IMR-90 (cell line): ENCODE measurements around the gene RNPEPL1. TPM values are rescaled to one million over a fixed set of nuclear protein-coding genes. Genes with fewer than 3 reads are reported as not detected.

ENCODE experiments used
- ATAC-seq: fragments of 200-7000 bp; cut with Tn5 transposase; 2 replicates; pipeline ENCODE4 v1.9.1; 2020; ENCODE audit warnings: low read depth, mild to moderate bottlenecking, moderate library complexity
- BruUV-seq: library from RNA; stranded (reverse); fragments of 400-500 nt; replicated peaks from 2 replicates; lab custom pipeline; 2021; lab: Mats Ljungman, UMichigan
- CTCF ChIA-PET: fragments of 300-600 bp; formaldehyde crosslinking; extraction: SDS; loops from one replicate; lab custom pipeline; 2021; ENCODE audit warnings: antibody characterized with exemption; lab: Yijun Ruan, JAX
- POLR2A ChIA-PET: fragments of 300-600 bp; sonication (Branson Sonifier 250); formaldehyde crosslinking; loops from one replicate; lab custom pipeline; 2022; ENCODE audit warnings: antibody characterized with exemption; ENCODE audit not compliant: unreplicated experiment; lab: Charles Lee
- DNase-seq: peaks from one replicate; pipeline ENCODE4 v3.0.0; 2013
- H2AFZ ChIP-seq: replicated peaks from 2 replicates; pipeline ENCODE3; 2013; ENCODE audit warnings: low read length, mild to moderate bottlenecking; ENCODE audit not compliant: poor library complexity
- H2AK5ac ChIP-seq: 2 replicates; pipeline ENCODE4 v1.6.1; 2013; ENCODE audit warnings: low read depth, low read length, inconsistent platforms
- H2AK9ac ChIP-seq: replicated peaks from 2 replicates; pipeline ENCODE3; 2013; ENCODE audit warnings: mild to moderate bottlenecking, low read depth, low read length, moderate library complexity; ENCODE audit not compliant: poor library complexity
- H2BK120ac ChIP-seq: 2 replicates; pipeline ENCODE4 v1.6.1; 2013; ENCODE audit warnings: low read depth, low read length, inconsistent platforms
- H2BK15ac ChIP-seq: 3 replicates; pipeline ENCODE4 v1.6.1; 2013; ENCODE audit warnings: low read depth, low read length, inconsistent platforms
- H2BK20ac ChIP-seq: 2 replicates; pipeline ENCODE4 v1.6.1; 2013; ENCODE audit warnings: low read depth, mild to moderate bottlenecking, inconsistent platforms, low read length, moderate library complexity
- H2BK5ac ChIP-seq: 2 replicates; pipeline ENCODE4 v1.6.1; 2013; ENCODE audit warnings: mild to moderate bottlenecking, low read depth, low read length, inconsistent platforms; ENCODE audit not compliant: poor library complexity, severe bottlenecking
- H3K14ac ChIP-seq: replicated peaks from 2 replicates; pipeline ENCODE4 v1.6.1; 2013; ENCODE audit warnings: low read depth, low read length, inconsistent platforms
- H3K18ac ChIP-seq: 2 replicates; pipeline ENCODE4 v1.6.1; 2013; ENCODE audit warnings: low read depth, low read length, control low read depth
- H3K23ac ChIP-seq: 2 replicates; pipeline ENCODE4 v1.6.1; 2013; ENCODE audit warnings: low read depth, low read length, inconsistent platforms
- H3K27ac ChIP-seq: 2 replicates; pipeline ENCODE4 v1.5.1; 2013; ENCODE audit warnings: mild to moderate bottlenecking, control low read depth, low read length; ENCODE audit not compliant: insufficient read depth
- H3K27me3 ChIP-seq: 2 replicates; pipeline ENCODE4 v1.6.1; 2013; ENCODE audit warnings: low read length; ENCODE audit not compliant: control insufficient read depth, insufficient read depth
- H3K36me3 ChIP-seq: 2 replicates; pipeline ENCODE4 v1.6.1; 2013; ENCODE audit warnings: low read length, mixed read lengths; ENCODE audit not compliant: control insufficient read depth, insufficient read depth
- H3K4ac ChIP-seq: 2 replicates; pipeline ENCODE4 v1.6.1; 2013; ENCODE audit warnings: low read depth, low read length, inconsistent platforms
- H3K4me1 ChIP-seq: 2 replicates; pipeline ENCODE4 v1.6.1; 2013; ENCODE audit warnings: low read length, mixed read lengths; ENCODE audit not compliant: control insufficient read depth, insufficient read depth
- H3K4me2 ChIP-seq: 2 replicates; pipeline ENCODE4 v1.6.1; 2013; ENCODE audit warnings: low read depth, mild to moderate bottlenecking, control low read depth, low read length, moderate library complexity
- H3K4me3 ChIP-seq: 2 replicates; pipeline ENCODE4 v1.5.1; 2013; ENCODE audit warnings: low read depth, mild to moderate bottlenecking, control low read depth, low read length, moderate library complexity; ENCODE audit not compliant: insufficient read depth
- H3K56ac ChIP-seq: 2 replicates; pipeline ENCODE4 v1.6.1; 2013; ENCODE audit warnings: low read length, inconsistent platforms; ENCODE audit not compliant: insufficient read depth; ENCODE audit errors: extremely low read depth
- H3K79me1 ChIP-seq, 2 experiments: 2 replicates each; pipeline ENCODE4 v1.6.1; 2013; ENCODE audit warnings: low read length in 2 of 2, inconsistent platforms in 1 of 2, low read depth in 1 of 2
- H3K9ac ChIP-seq: 2 replicates; pipeline ENCODE4 v1.6.1; 2013; ENCODE audit warnings: low read depth, low read length, control low read depth
- H3K9me1 ChIP-seq: 2 replicates; pipeline ENCODE4 v1.6.1; 2013; ENCODE audit warnings: low read length, inconsistent platforms; ENCODE audit not compliant: insufficient read depth
- H3K9me3 ChIP-seq: 2 replicates; pipeline ENCODE4 v1.6.1; 2013; ENCODE audit warnings: low read length; ENCODE audit not compliant: control insufficient read depth, insufficient read depth
- H4K20me1 ChIP-seq: 2 replicates; pipeline ENCODE4 v1.6.1; 2013; ENCODE audit warnings: low read length, inconsistent platforms; ENCODE audit not compliant: insufficient read depth
- H4K5ac ChIP-seq: 2 replicates; pipeline ENCODE4 v1.6.1; 2013; ENCODE audit warnings: mild to moderate bottlenecking, low read depth, low read length, control low read depth
- H4K8ac ChIP-seq, 2 experiments: 2 replicates each; pipeline ENCODE4 v1.6.1; 2013; ENCODE audit warnings: low read depth in 2 of 2, low read length in 2 of 2, control low read depth in 1 of 2, inconsistent platforms in 1 of 2
- H4K91ac ChIP-seq: 2 replicates; pipeline ENCODE4 v1.6.1; 2013; ENCODE audit warnings: low read depth, low read length, inconsistent platforms; ENCODE audit not compliant: insufficient read depth
- BHLHE40 ChIP-seq: fragments of 150-350 bp; IDR thresholded peaks from 2 replicates; pipeline ENCODE4 v1.6.1; 2016; ENCODE audit warnings: mild to moderate bottlenecking, low read depth, low read length
- CEBPB ChIP-seq: IDR thresholded peaks from 2 replicates; pipeline ENCODE4 v1.6.1; 2012; ENCODE audit warnings: low read depth, low read length, improper control_type of control experiment
- CHD1 ChIP-seq: IDR thresholded peaks from 2 replicates; pipeline ENCODE4 v1.6.1; 2012; ENCODE audit warnings: low read depth, low read length, improper control_type of control experiment
- FOS ChIP-seq: fragments of 150-350 bp; IDR thresholded peaks from 2 replicates; pipeline ENCODE4 v1.6.1; 2016; ENCODE audit warnings: low read depth, low read length
- MAFK ChIP-seq: IDR thresholded peaks from 2 replicates; pipeline ENCODE4 v1.6.1; 2012; ENCODE audit warnings: low read depth, low read length, improper control_type of control experiment
- MXI1 ChIP-seq: IDR thresholded peaks from 2 replicates; pipeline ENCODE4 v1.6.1; 2012; ENCODE audit warnings: low read depth, mild to moderate bottlenecking, low read length, moderate library complexity, borderline replicate concordance
- NFE2L2 ChIP-seq: fragments of 150-350 bp; IDR thresholded peaks from 2 replicates; pipeline ENCODE4 v1.6.1; 2016; ENCODE audit warnings: low read depth, mild to moderate bottlenecking, low read length
- POLR2A ChIP-seq: IDR thresholded peaks from 2 replicates; pipeline ENCODE4 v1.6.1; 2012; ENCODE audit warnings: mild to moderate bottlenecking, low read depth, low read length
- RAD21 ChIP-seq: IDR thresholded peaks from 2 replicates; pipeline ENCODE4 v1.6.1; 2012; ENCODE audit warnings: low read length, improper control_type of control experiment
- RCOR1 ChIP-seq: IDR thresholded peaks from 2 replicates; pipeline ENCODE4 v1.6.1; 2012; ENCODE audit warnings: mild to moderate bottlenecking, low read length, improper control_type of control experiment; ENCODE audit not compliant: insufficient replicate concordance
- RFX5 ChIP-seq: IDR thresholded peaks from 2 replicates; pipeline ENCODE4 v1.8.0; 2012; ENCODE audit warnings: low read depth, mild to moderate bottlenecking, low read length, moderate library complexity
- SMC3 ChIP-seq: fragments of 150-350 bp; IDR thresholded peaks from 2 replicates; pipeline ENCODE4 v1.6.1; 2016; ENCODE audit warnings: low read depth, mild to moderate bottlenecking, antibody characterized with exemption, low read length, moderate library complexity
- WGBS, 2 experiments: methylation state at CpG; one replicate each; pipeline versions ENCODE4 v1.1.5 to v1.1.7; 2013; ENCODE audit warnings: missing lambda C conversion rate in 2 of 2; ENCODE audit not compliant: insufficient read length in 1 of 2; ENCODE audit errors: extremely low coverage in 2 of 2; 5-methylcytosine and 5-hydroxymethylcytosine counted together
- dilution Hi-C: fragments of 300-500 bp; cut with HindIII; formaldehyde crosslinking; loops from one replicate; pipeline ENCODE4 v1.14.3; 2018; ENCODE audit warnings: low sequenced_read_pairs; ENCODE audit not compliant: unreplicated experiment
- in situ Hi-C: fragments of 300-500 bp; cut with MboI; formaldehyde crosslinking; loops from 3 replicates; pipeline ENCODE4 v1.14.3; 2019; ENCODE audit warnings: low sequenced_read_pairs, inconsistent platforms, mixed read lengths
- intact Hi-C: fragments of 100-400 bp; cut with micrococcal nuclease; formaldehyde crosslinking; loops from 2 replicates; pipeline ENCODE4 v1.10.0; 2022
- polyA plus RNA-seq, 3 experiments: library from polyadenylated mRNA; depleted of rRNA; stranded (reverse); fragments of >200 nt; gene quantifications; 2 replicates each; pipeline ENCODE4 v1.2.3, GENCODE V29; 2012; ENCODE audit warnings: low replicate concordance in 1 of 3
- total RNA-seq: library from RNA; depleted of rRNA; stranded (reverse); fragments of >200 nt; gene quantifications from 2 replicates; pipeline ENCODE4 v1.2.3, GENCODE V29; 2012
- TF ChIP-seq, protein P1 (sequence below): conservative IDR thresholded peaks from 2 replicates; pipeline ENCODE4 v1.5.1; 2012; ENCODE audit warnings: mild to moderate bottlenecking, low read depth, low read length, improper control_type of control experiment
- TF ChIP-seq, protein P2 (sequence below): fragments of 150-350 bp; IDR thresholded peaks from 2 replicates; pipeline ENCODE4 v1.6.1; 2016; ENCODE audit warnings: low read depth, mild to moderate bottlenecking, low read length, moderate library complexity, borderline replicate concordance
- TF ChIP-seq, protein P3 (sequence below): fragments of 150-350 bp; IDR thresholded peaks from 2 replicates; pipeline ENCODE4 v1.6.1; 2017; ENCODE audit warnings: mild to moderate bottlenecking, antibody characterized with exemption, low read length, low read depth

The RNPEPL1 gene
- total and polyA plus RNA-seq, 2 of the 4 experiments (the other 2 are of a cell fraction): 3.8 to 18.7 TPM

DNA sequence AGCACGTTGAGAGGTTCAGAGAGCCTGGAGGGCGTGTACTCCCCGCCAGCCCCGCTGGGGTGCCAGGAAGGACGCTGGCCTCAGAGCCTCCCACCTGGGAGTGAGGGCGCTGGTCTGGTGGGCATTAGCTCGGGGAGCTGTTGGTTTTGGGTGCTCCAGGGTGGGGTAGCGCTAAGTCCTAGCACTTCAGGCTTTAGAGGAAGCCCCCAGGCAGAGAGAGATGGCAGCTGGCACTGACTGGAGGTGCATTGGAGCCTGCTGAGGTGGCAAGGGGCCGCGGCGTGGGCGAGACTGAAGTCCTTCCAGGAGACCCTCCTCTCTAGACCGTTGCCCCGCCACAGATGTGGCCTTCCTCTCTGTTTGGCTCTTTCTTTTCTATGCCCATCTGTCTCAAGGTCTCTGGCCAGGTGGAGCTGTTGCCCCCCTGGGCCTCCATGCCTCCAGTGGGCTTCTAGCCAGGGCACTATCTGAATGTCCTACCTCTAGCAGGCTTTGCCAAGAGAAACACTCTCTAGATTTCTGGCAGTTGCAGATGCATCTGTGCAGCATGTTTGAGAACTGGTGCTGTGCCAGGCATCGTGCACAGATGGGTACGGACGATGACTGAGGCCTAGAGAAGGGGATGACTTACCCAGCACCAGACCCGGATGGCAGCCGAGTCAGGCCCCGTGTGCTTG lies 24.9 kb downstream of the RNPEPL1 start:
- H2BK20ac ChIP-seq: no peak overlapping the region
- TF ChIP-seq, protein P1, sequence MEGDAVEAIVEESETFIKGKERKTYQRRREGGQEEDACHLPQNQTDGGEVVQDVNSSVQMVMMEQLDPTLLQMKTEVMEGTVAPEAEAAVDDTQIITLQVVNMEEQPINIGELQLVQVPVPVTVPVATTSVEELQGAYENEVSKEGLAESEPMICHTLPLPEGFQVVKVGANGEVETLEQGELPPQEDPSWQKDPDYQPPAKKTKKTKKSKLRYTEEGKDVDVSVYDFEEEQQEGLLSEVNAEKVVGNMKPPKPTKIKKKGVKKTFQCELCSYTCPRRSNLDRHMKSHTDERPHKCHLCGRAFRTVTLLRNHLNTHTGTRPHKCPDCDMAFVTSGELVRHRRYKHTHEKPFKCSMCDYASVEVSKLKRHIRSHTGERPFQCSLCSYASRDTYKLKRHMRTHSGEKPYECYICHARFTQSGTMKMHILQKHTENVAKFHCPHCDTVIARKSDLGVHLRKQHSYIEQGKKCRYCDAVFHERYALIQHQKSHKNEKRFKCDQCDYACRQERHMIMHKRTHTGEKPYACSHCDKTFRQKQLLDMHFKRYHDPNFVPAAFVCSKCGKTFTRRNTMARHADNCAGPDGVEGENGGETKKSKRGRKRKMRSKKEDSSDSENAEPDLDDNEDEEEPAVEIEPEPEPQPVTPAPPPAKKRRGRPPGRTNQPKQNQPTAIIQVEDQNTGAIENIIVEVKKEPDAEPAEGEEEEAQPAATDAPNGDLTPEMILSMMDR: no peak
- TF ChIP-seq RFX5 (no peak), MXI1 (no peak), POLR2A (no peak), MAFK (no peak), CEBPB (no peak), SMC3 (no peak), FOS (no peak), BHLHE40 (no peak), RAD21 (no peak), CHD1 (no peak), RCOR1 (no peak), NFE2L2 (no peak)
- TF ChIP-seq, protein P2, sequence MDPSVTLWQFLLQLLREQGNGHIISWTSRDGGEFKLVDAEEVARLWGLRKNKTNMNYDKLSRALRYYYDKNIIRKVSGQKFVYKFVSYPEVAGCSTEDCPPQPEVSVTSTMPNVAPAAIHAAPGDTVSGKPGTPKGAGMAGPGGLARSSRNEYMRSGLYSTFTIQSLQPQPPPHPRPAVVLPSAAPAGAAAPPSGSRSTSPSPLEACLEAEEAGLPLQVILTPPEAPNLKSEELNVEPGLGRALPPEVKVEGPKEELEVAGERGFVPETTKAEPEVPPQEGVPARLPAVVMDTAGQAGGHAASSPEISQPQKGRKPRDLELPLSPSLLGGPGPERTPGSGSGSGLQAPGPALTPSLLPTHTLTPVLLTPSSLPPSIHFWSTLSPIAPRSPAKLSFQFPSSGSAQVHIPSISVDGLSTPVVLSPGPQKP: no peak
- TF ChIP-seq, protein P3, sequence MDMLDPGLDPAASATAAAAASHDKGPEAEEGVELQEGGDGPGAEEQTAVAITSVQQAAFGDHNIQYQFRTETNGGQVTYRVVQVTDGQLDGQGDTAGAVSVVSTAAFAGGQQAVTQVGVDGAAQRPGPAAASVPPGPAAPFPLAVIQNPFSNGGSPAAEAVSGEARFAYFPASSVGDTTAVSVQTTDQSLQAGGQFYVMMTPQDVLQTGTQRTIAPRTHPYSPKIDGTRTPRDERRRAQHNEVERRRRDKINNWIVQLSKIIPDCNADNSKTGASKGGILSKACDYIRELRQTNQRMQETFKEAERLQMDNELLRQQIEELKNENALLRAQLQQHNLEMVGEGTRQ: no peak
- no peaks in the 10 kb centered on the region for H3K9me3 ChIP-seq
- H3K4me1 ChIP-seq: no peaks in the 10 kb centered on the region
- H2AFZ ChIP-seq: no peak overlapping the region
- H3K14ac ChIP-seq: no peak overlapping the region
- 0 out of 2 replicates have a peak, but pooled peaks cover 2% of the 10 kb centered on the region for H3K9me1 ChIP-seq
- H3K4me3 ChIP-seq: no peak overlapping the region
- H3K9ac ChIP-seq: no peak overlapping the region
- H2AK5ac ChIP-seq: no peak overlapping the region
- no peak overlapping the region for H2BK120ac ChIP-seq
- no peak overlapping the region for H3K56ac ChIP-seq
- no peak overlapping the region for H3K4ac ChIP-seq
- peaks cover 27% of the 10 kb centered on the region for H3K36me3 ChIP-seq
- in situ Hi-C loops (no loop called here), dilution Hi-C loops (no loop called here), intact Hi-C loops (no loop called here)
- ATAC-seq (no peak), DNase-seq (no peak)
- no peak overlapping the region for H2BK5ac ChIP-seq
- ChIA-PET CTCF (no interaction called here), POLR2A (no interaction called here)
- H4K91ac ChIP-seq: no peak overlapping the region
- no TSS peak for BruUV-seq
- no peak overlapping the region for H2BK15ac ChIP-seq
- WGBS, 2 experiments: 94% methylated on average over 16 of the region's 20 CpGs; no CpG with 5 or more reads in 1 of the 2 experiments
- H4K20me1 ChIP-seq: peaks cover 5% of the 10 kb centered on the region
- peaks cover 0 to 35% of the 10 kb centered on the region in 2 experiments; a peak in 3 of 4 replicates for H3K79me1 ChIP-seq
- no peak overlapping the region for H4K5ac ChIP-seq
- H3K27ac ChIP-seq: no peak overlapping the region
- H3K4me2 ChIP-seq: no peak overlapping the region
- no peak overlapping the region for H3K23ac ChIP-seq
- no peak overlapping the region for H2AK9ac ChIP-seq
- H3K27me3 ChIP-seq: no peaks in the 10 kb centered on the region
- H4K8ac ChIP-seq: no peak overlapping the region
- no peak overlapping the region for H3K18ac ChIP-seq
